OCI-LY7 (cell line): Measurements from ENCODE around the gene REEP3. TPM values are rescaled to one million over a fixed set of nuclear protein-coding genes. Genes with fewer than 3 reads are reported as not detected.

Source experiments
- Bru-seq: library from RNA; stranded (reverse); fragments of 400-500 nt; gene quantifications from one replicate; lab custom pipeline; 2021; lab: Mats Ljungman, UMichigan
- BruChase-seq, 2 experiments: library from RNA; stranded (reverse); fragments of 400-500 nt; gene quantifications; one replicate each; lab custom pipeline; 2021; lab: Mats Ljungman, UMichigan
- BruUV-seq: library from RNA; stranded (reverse); fragments of 400-500 nt; replicated peaks from 2 replicates; lab custom pipeline; 2021; lab: Mats Ljungman, UMichigan
- CTCF ChIA-PET: fragments of 300-600 bp; sonication (Branson Sonifier 250); formaldehyde crosslinking; loops from one replicate; lab custom pipeline; 2022; ENCODE audit warnings: antibody characterized with exemption; ENCODE audit not compliant: unreplicated experiment; lab: Charles Lee
- POLR2A ChIA-PET: fragments of 300-600 bp; sonication (Branson Sonifier 250); formaldehyde crosslinking; loops from one replicate; lab custom pipeline; 2022; ENCODE audit warnings: antibody characterized with exemption; lab: Charles Lee
- DNase-seq: peaks from one replicate; pipeline ENCODE4 v3.0.0-alpha.2; 2015; ENCODE audit warnings: low spot score
- H2AFZ ChIP-seq: fragments of 200-600 bp; sonication (generic), shearing (Covaris generic); 2 replicates; pipeline ENCODE4 v1.6.1; 2014; ENCODE audit warnings: mild to moderate bottlenecking, antibody characterized with exemption, low read length, moderate library complexity
- H3K27ac ChIP-seq: fragments of 200-600 bp; sonication (generic); 2 replicates; pipeline ENCODE4 v1.5.1; 2014; ENCODE audit warnings: mixed run types, low read depth, mild to moderate bottlenecking, moderate library complexity, low read length, inconsistent platforms; ENCODE audit not compliant: poor library complexity, severe bottlenecking
- H3K36me3 ChIP-seq: fragments of 200-600 bp; sonication (generic); 2 replicates; pipeline ENCODE4 v1.6.1; 2014; ENCODE audit warnings: mild to moderate bottlenecking, antibody characterized with exemption, low read length, moderate library complexity, mixed read lengths; ENCODE audit not compliant: insufficient read depth
- H3K4me1 ChIP-seq: fragments of 200-600 bp; sonication (generic); 2 replicates; pipeline ENCODE4 v1.5.1; 2014; ENCODE audit warnings: mild to moderate bottlenecking, low read length; ENCODE audit not compliant: insufficient read depth, poor library complexity, severe bottlenecking
- H3K4me2 ChIP-seq: fragments of 200-600 bp; sonication (generic); 2 replicates; pipeline ENCODE4 v1.6.1; 2014; ENCODE audit warnings: mild to moderate bottlenecking, low read length
- H3K4me3 ChIP-seq: fragments of 200-600 bp; sonication (generic); 2 replicates; pipeline ENCODE4 v1.5.1; 2014; ENCODE audit warnings: mild to moderate bottlenecking, low read depth, low read length; ENCODE audit not compliant: poor library complexity, severe bottlenecking
- H3K79me2 ChIP-seq: fragments of 200-600 bp; sonication (generic); 2 replicates; pipeline ENCODE4 v1.6.1; 2016; ENCODE audit warnings: low read depth, mild to moderate bottlenecking, low read length, moderate library complexity, mixed read lengths; ENCODE audit not compliant: insufficient read depth
- H3K9me2 ChIP-seq: fragments of 200-600 bp; sonication (generic); 2 replicates; pipeline ENCODE4 v1.6.1; 2016; ENCODE audit warnings: mild to moderate bottlenecking, low read length, mixed read lengths; ENCODE audit not compliant: insufficient read depth
- H3K9me3 ChIP-seq: fragments of 200-600 bp; sonication (generic); 2 replicates; pipeline ENCODE4 v1.6.1; 2014; ENCODE audit warnings: mild to moderate bottlenecking, mixed run types, low read length, mixed read lengths
- H4K20me1 ChIP-seq: fragments of 200-600 bp; sonication (generic); 2 replicates; pipeline ENCODE4 v1.6.1; 2014; ENCODE audit warnings: mild to moderate bottlenecking, antibody characterized with exemption, low read length, moderate library complexity, mixed read lengths; ENCODE audit not compliant: insufficient read depth
- CTCF ChIP-seq: fragments of 200-600 bp; sonication (generic); conservative IDR thresholded peaks from 2 replicates; pipeline ENCODE4 v1.5.1; 2014; ENCODE audit warnings: mild to moderate bottlenecking, antibody characterized with exemption, low read length, moderate library complexity, mixed read lengths
- EZH2phosphoT487 ChIP-seq: fragments of 200-600 bp; sonication (generic); IDR thresholded peaks from 2 replicates; pipeline ENCODE4 v1.6.1; 2018; ENCODE audit warnings: low read depth, borderline replicate concordance, mild to moderate bottlenecking, mixed run types, antibody characterized with exemption, low read length, moderate library complexity, mixed read lengths
- intact Hi-C: fragments of 100-400 bp; cut with micrococcal nuclease; formaldehyde crosslinking; loops from one replicate; pipeline ENCODE4 v1.10.0; 2022; ENCODE audit not compliant: unreplicated experiment
- long read RNA-seq: library from polyadenylated mRNA; stranded (forward); transcript quantifications from one replicate; pipeline ENCODE4 v2.0.0, GENCODE V29; 2022
- total RNA-seq, 2 experiments: library from RNA; depleted of rRNA in 1 of 2; stranded (reverse); fragments of >200 nt in 1 of 2; shearing (Covaris generic) in 1 of 2; gene quantifications; 2 replicates each; pipeline ENCODE4 v1.2.3, GENCODE V29; 2014 to 2022

REEP3 gene
- 3.6 and 5.9 TPM in 2 replicates for total RNA-seq (2014; rRNA removed; shearing (Covaris generic))
- 7.5 and 11.0 TPM in 2 replicates for total RNA-seq (2022)
- percentile 67 among the genes with signal in this experiment for Bru-seq, nascent RNA
- BruChase-seq, experiment 1, labeled RNA remaining after a 6-hour chase = percentile 63 among the genes with signal in this experiment
- percentile 64 among the genes with signal in this experiment for BruChase-seq, experiment 2, labeled RNA remaining after a 2-hour chase
- long read RNA-seq, full-length matches to known transcripts = 15 of 25 reads
- long read RNA-seq, partial matches to known transcripts = 2 of 25 reads
- long read RNA-seq, other reads (novel, unspliced or antisense) = 8 of 25 reads

GRCh38 chr10:63520500-63521415 lies at the start of gene REEP3:
TSS of gene REEP3 (plus strand) at chr10:63521401. CDS start at chr10:63521546, 145 bp downstream.
- Histone ChIP-seq H3K79me2 (peaks cover 61% of the 10 kb centered on the region), H3K4me2 (peak within 1 kb of the TSS; percentile 96), H3K9me3 (no peaks in the 10 kb centered on the region), H4K20me1 (peaks cover 5% of the 10 kb centered on the region; the same call in 1 of the 2 replicates), H2AFZ (peak within 1 kb of the TSS; percentile 81), H3K36me3 (no peaks in the 10 kb centered on the region), H3K4me3 (peak within 1 kb of the TSS; percentile 76), H3K9me2 (no peaks in the 10 kb centered on the region), H3K4me1 (peaks cover 29% of the 10 kb centered on the region), H3K27ac (peak within 1 kb of the TSS; percentile 73)
- BruUV-seq = no TSS peak
- TF ChIP-seq EZH2phosphoT487 (no peak), CTCF (no peak)
- CTCF ChIA-PET = interaction anchor here (0.6 kb wide), 1 partner anchor 342 kb away, joined by 3 read pairs; no protein-coding TSS in a partner anchor
- DNase-seq = peak; percentile 76
- POLR2A ChIA-PET = interaction anchor here (0.7 to 2.0 kb wide), 6 partner anchors 11 to 304 kb away, joined by 3 to 10 read pairs (median 6); no protein-coding TSS in a partner anchor
- intact Hi-C loops = loop anchor here (2.0 to 10.0 kb wide), 4 partner anchors 56 to 706 kb away; partner anchors contain the start of genes EGR2 and JMJD1C

GRCh38 chr10:63474488-63474887 lies 46.7 kb upstream of the REEP3 start:
- H4K20me1 ChIP-seq = peaks cover 12% of the 10 kb centered on the region; the same call in 1 of the 2 replicates
- no peak for DNase-seq
- POLR2A ChIA-PET = no interaction called here
- H2AFZ ChIP-seq = no peak overlapping the region
- intact Hi-C loops = no loop called here
- no peaks in the 10 kb centered on the region for H3K36me3 ChIP-seq
- H3K9me3 ChIP-seq = no peaks in the 10 kb centered on the region
- H3K27ac ChIP-seq = no peak overlapping the region
- H3K4me3 ChIP-seq = no peak overlapping the region
- TF ChIP-seq CTCF (no peak), EZH2phosphoT487 (no peak)
- BruUV-seq = no TSS peak
- H3K4me2 ChIP-seq = no peak overlapping the region
- H3K4me1 ChIP-seq = no peaks in the 10 kb centered on the region
- CTCF ChIA-PET = no interaction called here
- no peaks in the 10 kb centered on the region for H3K9me2 ChIP-seq
- H3K79me2 ChIP-seq = peaks cover 14% of the 10 kb centered on the region; the same call in 1 of the 2 replicates
